ENCODE data around the gene RXFP2. TPM values are rescaled to one million over a fixed set of nuclear protein-coding genes. Genes with fewer than 3 reads are reported as not detected.
A peak's percentile ranks its signal among the peaks of the same experiment; 100 is the strongest.

Gene RXFP2
- total RNA-seq, 4 donors from 2014 or later, result not detected

GRCh38 chr13:31826521-31826920 is 87.2 kb downstream of the RXFP2 start:
- H3K36me3 ChIP-seq, result no peaks in the 10 kb centered on the region
- no peak overlapping the region for H3K4me3 ChIP-seq
- WGBS, 2 donors, result 79 to 81% methylated on average over 4 of the region's 4 CpGs
- H3K27ac ChIP-seq, result no peak overlapping the region
- intact Hi-C loops (cut with DNase I), result no loop called here
- H3K27me3 ChIP-seq, result no peaks in the 10 kb centered on the region
- no peaks in the 10 kb centered on the region for H3K4me1 ChIP-seq
- TF ChIP-seq CTCF (IDR thresholded peaks at IDR 0.05), result no peak
- no peak for TF ChIP-seq POLR2A (IDR thresholded peaks at IDR 0.05)
- H3K9me3 ChIP-seq, result no peaks in the 10 kb centered on the region
- no peak for DNase-seq

- no peak for DNase-seq
- no peaks in the 10 kb centered on the region for H3K4me1 ChIP-seq
- no peak overlapping the region for H3K4me3 ChIP-seq
- no peak for TF ChIP-seq POLR2A (IDR thresholded peaks at IDR 0.05)
- no peak for TF ChIP-seq CTCF (IDR thresholded peaks at IDR 0.05)
- WGBS, 2 donors, result 45 to 75% methylated on average over 5 of the region's 5 CpGs
- H3K27ac ChIP-seq, result no peak overlapping the region
- no peaks in the 10 kb centered on the region for H3K9me3 ChIP-seq
- no peaks in the 10 kb centered on the region for H3K27me3 ChIP-seq
- no peaks in the 10 kb centered on the region for H3K36me3 ChIP-seq
- intact Hi-C loops (cut with DNase I), result no loop called here
Observed at GRCh38 chr13:31827707-31828106, 88.4 kb downstream of the RXFP2 start.

- Histone ChIP-seq H3K4me3 (no peak overlapping the region), H3K36me3 (no peaks in the 10 kb centered on the region), H3K9me3 (no peaks in the 10 kb centered on the region), H3K27ac (no peak overlapping the region), H3K27me3 (peaks cover 0 to 4% (median 0%) of the 10 kb centered on the region in 4 donors), H3K4me1 (no peaks in the 10 kb centered on the region)
- no peak for TF ChIP-seq CTCF (IDR thresholded peaks at IDR 0.05)
- TF ChIP-seq POLR2A (IDR thresholded peaks at IDR 0.05), result no peak
- 64 to 65% methylated on average over 1 of the region's 1 CpG for WGBS, 2 donors
- no peak for DNase-seq
- intact Hi-C loops (cut with DNase I), result no loop called here
Observed at GRCh38 chr13:31835932-31836331, 96.6 kb downstream of the RXFP2 start.

- 67 to 69% methylated on average over 6 of the region's 6 CpGs for WGBS, 2 donors
- Histone ChIP-seq H3K4me1 (peaks cover 6 to 27% (median 10%) of the 10 kb centered on the region in 3 donors), H3K36me3 (no peaks in the 10 kb centered on the region), H3K27ac (no peak overlapping the region), H3K4me3 (no peak overlapping the region), H3K9me3 (no peaks in the 10 kb centered on the region), H3K27me3 (peaks cover 0 to 21% (median 0%) of the 10 kb centered on the region in 4 donors)
- intact Hi-C loops (cut with DNase I), result no loop called here
- DNase-seq, result no peak
- TF ChIP-seq POLR2A (IDR thresholded peaks at IDR 0.05) (no peak), CTCF (IDR thresholded peaks at IDR 0.05) (no peak)
Observed at GRCh38 chr13:31843044-31843443, 103.7 kb downstream of the RXFP2 start.

- intact Hi-C loops (cut with DNase I), result no loop called here
- no peaks in the 10 kb centered on the region for H3K9me3 ChIP-seq
- H3K27ac ChIP-seq, result peak overlapping the region; percentile 57 to 85 (median 82)
- H3K4me3 ChIP-seq, result peak overlapping the region; percentile 62 to 77 (median 72)
- peaks cover 6 to 27% (median 10%) of the 10 kb centered on the region in 3 donors for H3K4me1 ChIP-seq
- peaks cover 0 to 18% (median 0%) of the 10 kb centered on the region in 4 donors for H3K27me3 ChIP-seq
- DNase-seq, result peak; percentile 9
- TF ChIP-seq CTCF (IDR thresholded peaks at IDR 0.05), result no peak
- TF ChIP-seq POLR2A (IDR thresholded peaks at IDR 0.05), result peak in 1 of 4 donors; percentile 15
- no peaks in the 10 kb centered on the region for H3K36me3 ChIP-seq
- WGBS, 2 donors, result 0% methylated on average over 7 to 10 of the region's 74 CpGs
Observed at GRCh38 chr13:31846182-31846938, 107.0 kb downstream of the RXFP2 start.
